ENCODE data around the gene CHMP5. TPM values are rescaled to one million over a fixed set of nuclear protein-coding genes. Genes with fewer than 3 reads are reported as not detected.
A peak's percentile ranks its signal among the peaks of the same experiment; 100 is the strongest.

Gene CHMP5
- total and polyA plus RNA-seq, 10 of the 15 experiments (the other 5 are each of a cell fraction or from before 2014, with no cell fraction given) = 40.3 to 179 (median 78.6) TPM

GRCh38 chr9:33290247-33291030 is 25.6 kb downstream of the CHMP5 start, which contains the start of gene NFX1 (continued):
- TF ChIP-seq PBX3 (IDR thresholded peaks at IDR 0.05; ENCODE audit: insufficient replicate concordance, low read depth, low read length) = no peak
- TF ChIP-seq CBX5 (IDR thresholded peaks at IDR 0.05; ENCODE audit: low read depth) = peak; percentile 92
- no peak for TF ChIP-seq SUPT20H (IDR thresholded peaks at IDR 0.05; ENCODE audit: borderline replicate concordance, control insufficient read depth, low read depth, low read length)
- TF ChIP-seq ZNF217 (IDR thresholded peaks at IDR 0.05) = no peak
- peak; percentile 60; the same call in 1 of the 2 replicates for TF ChIP-seq GATAD2B (conservative IDR thresholded peaks at IDR 0.05; ENCODE audit: low read depth)
- no peak for TF ChIP-seq ZBTB11 (CRISPR knock-in tag; IDR thresholded peaks at IDR 0.05)
- TF ChIP-seq CBFB (IDR thresholded peaks at IDR 0.05; ENCODE audit: low read depth) = peak; percentile 90
- peak; percentile 83 for TF ChIP-seq KLF5 (IDR thresholded peaks at IDR 0.05; ENCODE audit: partially characterized antibody)
- peak; percentile 64; the same call in 1 of the 3 replicates for TF ChIP-seq POU2F2 (IDR thresholded peaks at IDR 0.05; ENCODE audit: borderline replicate concordance, low read depth, low read length)
- peak; percentile 88; the same call in 1 of the 2 replicates for TF ChIP-seq SIN3A (IDR thresholded peaks at IDR 0.05; ENCODE audit: low read depth, low read length)
- TF ChIP-seq NFIC (IDR thresholded peaks at IDR 0.05; ENCODE audit: low read depth, low read length) = no peak
- TF ChIP-seq CBX3 (IDR thresholded peaks at IDR 0.05; ENCODE audit: borderline replicate concordance, low read depth) = no peak
- peak in 1 of 2 experiments; percentile 43; a peak in 1 of 4 replicates for TF ChIP-seq EP300 (IDR thresholded peaks at IDR 0.05; ENCODE audit: borderline replicate concordance in 1 of 2, control insufficient read depth in 1 of 2, low read depth in 2 of 2, low read length in 2 of 2)
- TF ChIP-seq GABPA (IDR thresholded peaks at IDR 0.05; ENCODE audit: low read depth) = peak; percentile 84
- TF ChIP-seq BACH1 (IDR thresholded peaks at IDR 0.05; ENCODE audit: borderline replicate concordance) = peak; percentile 67; the same call in 1 of the 2 replicates
- no peak for TF ChIP-seq CHD4 (IDR thresholded peaks at IDR 0.05)
- TF ChIP-seq FOXM1 (IDR thresholded peaks at IDR 0.05; ENCODE audit: low read depth, low read length) = peak; percentile 59; the same call in 1 of the 2 replicates
- peak; percentile 91 for TF ChIP-seq MEF2A (IDR thresholded peaks at IDR 0.05; ENCODE audit: insufficient read depth, low read depth, low read length)
- TF ChIP-seq ATF7 (IDR thresholded peaks at IDR 0.05; ENCODE audit: low read depth) = peak; percentile 96
- TF ChIP-seq LARP7 (IDR thresholded peaks at IDR 0.05) = peak; percentile 89
- peak; percentile 88 for TF ChIP-seq FOXK2 (IDR thresholded peaks at IDR 0.05)
- TF ChIP-seq RAD21 (IDR thresholded peaks at IDR 0.05; ENCODE audit: insufficient read depth, low read depth, low read length) = no peak
- no peak for TF ChIP-seq ZNF24 (IDR thresholded peaks at IDR 0.05)
- TF ChIP-seq ETV6 (conservative IDR thresholded peaks at IDR 0.05 in 1 of 2, IDR thresholded peaks at IDR 0.05 in 1 of 2; ENCODE audit: borderline replicate concordance in 1 of 2, low read depth in 1 of 2) = no peak; a peak in 2 of 4 replicates
- TF ChIP-seq CREM (IDR thresholded peaks at IDR 0.05; ENCODE audit: low read depth) = peak; percentile 100
- 0 out of 2 replicates have a peak, but pooled peaks have one; percentile 39 for TF ChIP-seq SREBF1 (IDR thresholded peaks at IDR 0.05; ENCODE audit: low read length)
